Measurements from ENCODE around the gene USP21. TPM values are rescaled to one million over a fixed set of nuclear protein-coding genes. Genes with fewer than 3 reads are reported as not detected.

USP21 gene
- polyA plus RNA-seq, 1 of the 3 experiments (the other 2 are of a cell fraction): 26.8 TPM

DNA sequence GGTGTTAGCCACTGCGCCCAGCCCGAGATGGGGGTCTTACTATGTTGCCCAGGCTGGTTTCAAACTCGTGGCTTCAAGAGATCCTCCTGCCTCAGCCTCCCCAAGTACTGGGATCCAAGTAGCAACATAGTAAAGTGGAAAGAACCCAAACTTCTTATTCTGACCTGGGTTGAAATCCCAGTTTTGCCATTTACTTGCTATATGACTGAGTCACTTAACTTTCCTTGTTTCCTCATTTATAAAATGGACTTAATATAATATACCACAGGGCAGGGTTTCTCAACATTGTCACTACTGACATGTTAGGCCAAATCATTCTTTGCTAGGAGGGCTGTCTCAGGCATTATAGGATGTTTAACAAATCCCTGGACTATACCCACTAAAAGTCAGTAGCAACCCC lies 48.2 kb upstream of the USP21 start (continued):
- TF ChIP-seq, protein P1, sequence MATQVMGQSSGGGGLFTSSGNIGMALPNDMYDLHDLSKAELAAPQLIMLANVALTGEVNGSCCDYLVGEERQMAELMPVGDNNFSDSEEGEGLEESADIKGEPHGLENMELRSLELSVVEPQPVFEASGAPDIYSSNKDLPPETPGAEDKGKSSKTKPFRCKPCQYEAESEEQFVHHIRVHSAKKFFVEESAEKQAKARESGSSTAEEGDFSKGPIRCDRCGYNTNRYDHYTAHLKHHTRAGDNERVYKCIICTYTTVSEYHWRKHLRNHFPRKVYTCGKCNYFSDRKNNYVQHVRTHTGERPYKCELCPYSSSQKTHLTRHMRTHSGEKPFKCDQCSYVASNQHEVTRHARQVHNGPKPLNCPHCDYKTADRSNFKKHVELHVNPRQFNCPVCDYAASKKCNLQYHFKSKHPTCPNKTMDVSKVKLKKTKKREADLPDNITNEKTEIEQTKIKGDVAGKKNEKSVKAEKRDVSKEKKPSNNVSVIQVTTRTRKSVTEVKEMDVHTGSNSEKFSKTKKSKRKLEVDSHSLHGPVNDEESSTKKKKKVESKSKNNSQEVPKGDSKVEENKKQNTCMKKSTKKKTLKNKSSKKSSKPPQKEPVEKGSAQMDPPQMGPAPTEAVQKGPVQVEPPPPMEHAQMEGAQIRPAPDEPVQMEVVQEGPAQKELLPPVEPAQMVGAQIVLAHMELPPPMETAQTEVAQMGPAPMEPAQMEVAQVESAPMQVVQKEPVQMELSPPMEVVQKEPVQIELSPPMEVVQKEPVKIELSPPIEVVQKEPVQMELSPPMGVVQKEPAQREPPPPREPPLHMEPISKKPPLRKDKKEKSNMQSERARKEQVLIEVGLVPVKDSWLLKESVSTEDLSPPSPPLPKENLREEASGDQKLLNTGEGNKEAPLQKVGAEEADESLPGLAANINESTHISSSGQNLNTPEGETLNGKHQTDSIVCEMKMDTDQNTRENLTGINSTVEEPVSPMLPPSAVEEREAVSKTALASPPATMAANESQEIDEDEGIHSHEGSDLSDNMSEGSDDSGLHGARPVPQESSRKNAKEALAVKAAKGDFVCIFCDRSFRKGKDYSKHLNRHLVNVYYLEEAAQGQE (IDR thresholded peaks at IDR 0.05; ENCODE audit: low read depth, low read length): no peak
- TF ChIP-seq, protein P2, sequence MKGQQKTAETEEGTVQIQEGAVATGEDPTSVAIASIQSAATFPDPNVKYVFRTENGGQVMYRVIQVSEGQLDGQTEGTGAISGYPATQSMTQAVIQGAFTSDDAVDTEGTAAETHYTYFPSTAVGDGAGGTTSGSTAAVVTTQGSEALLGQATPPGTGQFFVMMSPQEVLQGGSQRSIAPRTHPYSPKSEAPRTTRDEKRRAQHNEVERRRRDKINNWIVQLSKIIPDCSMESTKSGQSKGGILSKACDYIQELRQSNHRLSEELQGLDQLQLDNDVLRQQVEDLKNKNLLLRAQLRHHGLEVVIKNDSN (IDR thresholded peaks at IDR 0.05; ENCODE audit: borderline replicate concordance, low read depth): no peak
- TF ChIP-seq MXI1 (IDR thresholded peaks at IDR 0.05; ENCODE audit: low read depth, low read length): no peak

DNA sequence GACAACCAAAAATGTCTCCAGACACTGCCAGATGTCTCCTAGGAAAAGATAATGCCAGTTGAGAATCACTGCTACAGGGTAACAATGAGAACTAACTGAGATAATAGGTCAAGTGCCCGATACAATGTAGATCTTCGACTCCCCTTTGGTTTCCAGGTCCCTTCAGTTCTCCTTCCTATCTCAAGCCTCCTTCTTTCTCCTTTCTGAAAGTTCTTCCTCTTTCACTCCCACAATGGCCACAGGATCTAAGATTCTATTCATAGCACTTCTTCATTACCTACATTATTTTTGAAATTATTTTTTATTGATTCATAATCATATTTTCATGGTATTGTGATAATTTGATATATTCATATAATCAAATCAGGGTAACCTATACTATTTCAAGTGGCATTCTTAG lies 47.8 kb upstream of the USP21 start:
- Histone ChIP-seq H3K9ac (no peak overlapping the region), H2AFZ (ENCODE audit: low read depth) (no peak overlapping the region), H3K4me2 (no peak overlapping the region), H3K9me3 (no peaks in the 10 kb centered on the region), H3K9me2 (no peaks in the 10 kb centered on the region), H3K4me1 (ENCODE audit: control insufficient read depth in 1 of 2, insufficient read depth in 2 of 2, low read depth in 1 of 2, low read length in 1 of 2) (peaks cover under 1 to 10% of the 10 kb centered on the region in 2 experiments; a peak in 3 of 4 replicates), H3K36me3 (replicated peaks in 1 of 2; ENCODE audit: control insufficient read depth in 1 of 2, insufficient read depth in 2 of 2, low read length in 1 of 2) (peaks cover 16 to 34% of the 10 kb centered on the region in 2 experiments), H4K20me1 (ENCODE audit: insufficient read depth) (peaks cover 67% of the 10 kb centered on the region), H3K27ac (ENCODE audit: low read depth in 2 of 2, low read length in 1 of 2) (no peak overlapping the region), H3K27me3 (ENCODE audit: insufficient read depth) (no peaks in the 10 kb centered on the region), H3K79me2 (ENCODE audit: insufficient read depth) (peaks cover 100% of the 10 kb centered on the region), H3F3A (replicated peaks; ENCODE audit: insufficient read depth) (peaks cover 15% of the 10 kb centered on the region), H3K4me3 (ENCODE audit: low read depth in 2 of 2, low read length in 1 of 2) (no peak overlapping the region)
- ChIA-PET POLR2A (no interaction called here), CTCF (interaction anchor here (1.0 to 1.5 kb wide), 2 partner anchors 13 to 14 kb away, joined by 3 to 4 read pairs; no protein-coding TSS in a partner anchor)
- TF ChIP-seq MEF2A (IDR thresholded peaks at IDR 0.05; ENCODE audit: borderline replicate concordance, low read depth) (no peak), CHD2 (IDR thresholded peaks at IDR 0.05; ENCODE audit: low read length, partially characterized antibody) (no peak), IRF3 (IDR thresholded peaks at IDR 0.05; ENCODE audit: low read depth, low read length) (no peak), GABPA (IDR thresholded peaks at IDR 0.05; ENCODE audit: low read depth) (no peak), GATA2 (CRISPR knock-in tag; IDR thresholded peaks at IDR 0.05) (no peak), FOXM1 (IDR thresholded peaks at IDR 0.05; ENCODE audit: low read depth) (no peak), RXRA (IDR thresholded peaks at IDR 0.05; ENCODE audit: borderline replicate concordance, low read depth) (no peak), YY1 (IDR thresholded peaks at IDR 0.05; ENCODE audit: low read depth) (no peak), TCF12 (IDR thresholded peaks at IDR 0.05) (no peak), ELF1 (IDR thresholded peaks at IDR 0.05) (no peak)
- TF ChIP-seq, protein P3, sequence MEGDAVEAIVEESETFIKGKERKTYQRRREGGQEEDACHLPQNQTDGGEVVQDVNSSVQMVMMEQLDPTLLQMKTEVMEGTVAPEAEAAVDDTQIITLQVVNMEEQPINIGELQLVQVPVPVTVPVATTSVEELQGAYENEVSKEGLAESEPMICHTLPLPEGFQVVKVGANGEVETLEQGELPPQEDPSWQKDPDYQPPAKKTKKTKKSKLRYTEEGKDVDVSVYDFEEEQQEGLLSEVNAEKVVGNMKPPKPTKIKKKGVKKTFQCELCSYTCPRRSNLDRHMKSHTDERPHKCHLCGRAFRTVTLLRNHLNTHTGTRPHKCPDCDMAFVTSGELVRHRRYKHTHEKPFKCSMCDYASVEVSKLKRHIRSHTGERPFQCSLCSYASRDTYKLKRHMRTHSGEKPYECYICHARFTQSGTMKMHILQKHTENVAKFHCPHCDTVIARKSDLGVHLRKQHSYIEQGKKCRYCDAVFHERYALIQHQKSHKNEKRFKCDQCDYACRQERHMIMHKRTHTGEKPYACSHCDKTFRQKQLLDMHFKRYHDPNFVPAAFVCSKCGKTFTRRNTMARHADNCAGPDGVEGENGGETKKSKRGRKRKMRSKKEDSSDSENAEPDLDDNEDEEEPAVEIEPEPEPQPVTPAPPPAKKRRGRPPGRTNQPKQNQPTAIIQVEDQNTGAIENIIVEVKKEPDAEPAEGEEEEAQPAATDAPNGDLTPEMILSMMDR (IDR thresholded peaks at IDR 0.05): no peak
- TF ChIP-seq, protein P4, sequence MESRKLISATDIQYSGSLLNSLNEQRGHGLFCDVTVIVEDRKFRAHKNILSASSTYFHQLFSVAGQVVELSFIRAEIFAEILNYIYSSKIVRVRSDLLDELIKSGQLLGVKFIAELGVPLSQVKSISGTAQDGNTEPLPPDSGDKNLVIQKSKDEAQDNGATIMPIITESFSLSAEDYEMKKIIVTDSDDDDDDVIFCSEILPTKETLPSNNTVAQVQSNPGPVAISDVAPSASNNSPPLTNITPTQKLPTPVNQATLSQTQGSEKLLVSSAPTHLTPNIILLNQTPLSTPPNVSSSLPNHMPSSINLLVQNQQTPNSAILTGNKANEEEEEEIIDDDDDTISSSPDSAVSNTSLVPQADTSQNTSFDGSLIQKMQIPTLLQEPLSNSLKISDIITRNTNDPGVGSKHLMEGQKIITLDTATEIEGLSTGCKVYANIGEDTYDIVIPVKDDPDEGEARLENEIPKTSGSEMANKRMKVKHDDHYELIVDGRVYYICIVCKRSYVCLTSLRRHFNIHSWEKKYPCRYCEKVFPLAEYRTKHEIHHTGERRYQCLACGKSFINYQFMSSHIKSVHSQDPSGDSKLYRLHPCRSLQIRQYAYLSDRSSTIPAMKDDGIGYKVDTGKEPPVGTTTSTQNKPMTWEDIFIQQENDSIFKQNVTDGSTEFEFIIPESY (IDR thresholded peaks at IDR 0.05; ENCODE audit: borderline replicate concordance, low read depth): no peak
- DNase-seq: no peak
- 88% methylated on average over 2 of the region's 2 CpGs for WGBS (ENCODE audit: low lambda C conversion rate)

Data from SK-N-SH (cell line).